Keratinocyte (primary cell): ENCODE measurements around the gene WNK2.

Experiments used
- EZH2 ChIP-seq: IDR thresholded peaks from one replicate; pipeline ENCODE4 v1.6.1; 2012; ENCODE audit warnings: inconsistent platforms, mild to moderate bottlenecking, low read length, moderate library complexity
- TF ChIP-seq, protein P1 (sequence below), 3 experiments: IDR thresholded peaks in 1 of 3; conservative IDR thresholded peaks in 1 of 3; optimal IDR thresholded peaks in 1 of 3; 2 replicates in 2 of 3; 3 replicates in 1 of 3; pipeline versions ENCODE3 to v1.5.1; 2011; ENCODE audit warnings: low read length in 3 of 3, mild to moderate bottlenecking in 3 of 3, moderate library complexity in 2 of 3, control low read depth in 1 of 3, inconsistent platforms in 1 of 3; ENCODE audit not compliant: insufficient read depth in 2 of 3; ENCODE audit errors: extremely low read depth in 1 of 3

- TF ChIP-seq, protein P1, sequence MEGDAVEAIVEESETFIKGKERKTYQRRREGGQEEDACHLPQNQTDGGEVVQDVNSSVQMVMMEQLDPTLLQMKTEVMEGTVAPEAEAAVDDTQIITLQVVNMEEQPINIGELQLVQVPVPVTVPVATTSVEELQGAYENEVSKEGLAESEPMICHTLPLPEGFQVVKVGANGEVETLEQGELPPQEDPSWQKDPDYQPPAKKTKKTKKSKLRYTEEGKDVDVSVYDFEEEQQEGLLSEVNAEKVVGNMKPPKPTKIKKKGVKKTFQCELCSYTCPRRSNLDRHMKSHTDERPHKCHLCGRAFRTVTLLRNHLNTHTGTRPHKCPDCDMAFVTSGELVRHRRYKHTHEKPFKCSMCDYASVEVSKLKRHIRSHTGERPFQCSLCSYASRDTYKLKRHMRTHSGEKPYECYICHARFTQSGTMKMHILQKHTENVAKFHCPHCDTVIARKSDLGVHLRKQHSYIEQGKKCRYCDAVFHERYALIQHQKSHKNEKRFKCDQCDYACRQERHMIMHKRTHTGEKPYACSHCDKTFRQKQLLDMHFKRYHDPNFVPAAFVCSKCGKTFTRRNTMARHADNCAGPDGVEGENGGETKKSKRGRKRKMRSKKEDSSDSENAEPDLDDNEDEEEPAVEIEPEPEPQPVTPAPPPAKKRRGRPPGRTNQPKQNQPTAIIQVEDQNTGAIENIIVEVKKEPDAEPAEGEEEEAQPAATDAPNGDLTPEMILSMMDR (optimal IDR thresholded peaks at IDR 0.05 in 1 of 3, IDR thresholded peaks at IDR 0.05 in 1 of 3, conservative IDR thresholded peaks at IDR 0.05 in 1 of 3; ENCODE audit: extremely low read depth in 1 of 3, insufficient read depth in 2 of 3, low read length in 3 of 3), result no peak
- TF ChIP-seq EZH2, result no peak
Observed at GRCh38 chr9:93229636-93230035, 45.7 kb downstream of the WNK2 start.
